Ovary (tissue), 3 donors: Measurements from ENCODE around the gene PFDN5.

Experiments used
- POLR2A ChIP-seq: fragments of 450-650 bp; IDR thresholded peaks from one replicate; pipeline ENCODE4 v1.6.1; 2017; ENCODE audit warnings: antibody characterized with exemption, mild to moderate bottlenecking, moderate library complexity
- TF ChIP-seq, protein P1 (sequence below), 3 donors: fragments of 450-650 bp in 2 of 3; fragments of 200-600 bp in 1 of 3; IDR thresholded peaks; one replicate each; pipeline versions ENCODE4 v1.5.1 to v1.8.0; 2016 to 2022; ENCODE audit warnings: antibody characterized with exemption in 3 of 3, mild to moderate bottlenecking in 1 of 3
- donor health status: DM: no; HTN: no; CAD: no.

DNA sequence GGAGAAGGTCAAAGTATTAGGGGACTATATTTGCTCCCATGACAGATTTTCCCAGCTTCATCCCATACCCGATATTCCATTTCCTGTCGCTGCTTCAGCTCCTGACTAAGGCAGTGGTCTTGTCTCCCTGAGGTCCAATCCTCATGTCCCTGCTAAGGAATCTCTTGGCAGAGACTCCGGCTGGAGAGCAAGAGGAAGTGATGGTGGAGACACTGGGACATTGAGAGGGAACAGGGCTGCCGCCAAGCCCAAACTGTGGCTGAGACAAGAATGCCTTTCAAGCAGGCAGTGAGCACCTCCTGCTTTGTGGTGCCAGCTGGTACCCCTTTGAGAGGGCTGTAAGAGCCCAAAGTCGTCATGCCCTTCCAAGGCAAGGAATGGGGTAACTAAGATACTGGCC lies 35.3 kb downstream of the PFDN5 start:
- TF ChIP-seq POLR2A: no peak
- TF ChIP-seq, protein P1, sequence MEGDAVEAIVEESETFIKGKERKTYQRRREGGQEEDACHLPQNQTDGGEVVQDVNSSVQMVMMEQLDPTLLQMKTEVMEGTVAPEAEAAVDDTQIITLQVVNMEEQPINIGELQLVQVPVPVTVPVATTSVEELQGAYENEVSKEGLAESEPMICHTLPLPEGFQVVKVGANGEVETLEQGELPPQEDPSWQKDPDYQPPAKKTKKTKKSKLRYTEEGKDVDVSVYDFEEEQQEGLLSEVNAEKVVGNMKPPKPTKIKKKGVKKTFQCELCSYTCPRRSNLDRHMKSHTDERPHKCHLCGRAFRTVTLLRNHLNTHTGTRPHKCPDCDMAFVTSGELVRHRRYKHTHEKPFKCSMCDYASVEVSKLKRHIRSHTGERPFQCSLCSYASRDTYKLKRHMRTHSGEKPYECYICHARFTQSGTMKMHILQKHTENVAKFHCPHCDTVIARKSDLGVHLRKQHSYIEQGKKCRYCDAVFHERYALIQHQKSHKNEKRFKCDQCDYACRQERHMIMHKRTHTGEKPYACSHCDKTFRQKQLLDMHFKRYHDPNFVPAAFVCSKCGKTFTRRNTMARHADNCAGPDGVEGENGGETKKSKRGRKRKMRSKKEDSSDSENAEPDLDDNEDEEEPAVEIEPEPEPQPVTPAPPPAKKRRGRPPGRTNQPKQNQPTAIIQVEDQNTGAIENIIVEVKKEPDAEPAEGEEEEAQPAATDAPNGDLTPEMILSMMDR (IDR thresholded peaks at IDR 0.05): no peak
